GM12891 (cell line): ENCODE data around the gene KDM7A.

ENCODE experiments used
- PAX5 ChIP-seq: IDR thresholded peaks from 2 replicates; pipeline ENCODE4 v1.6.1; 2011; ENCODE audit warnings: low read length, moderate library complexity, mild to moderate bottlenecking; ENCODE audit not compliant: insufficient read depth, severe bottlenecking
- POLR2A ChIP-seq: IDR thresholded peaks from 2 replicates; pipeline ENCODE4 v1.6.1; 2011; ENCODE audit warnings: low read depth, low read length, control low read depth
- POLR2AphosphoS5 ChIP-seq: IDR thresholded peaks from 2 replicates; pipeline ENCODE4 v1.6.1; 2011; ENCODE audit warnings: low read depth, low read length, control low read depth
- SPI1 ChIP-seq: IDR thresholded peaks from 2 replicates; pipeline ENCODE4 v1.6.1; 2011; ENCODE audit warnings: low read depth, low read length, control low read depth
- TAF1 ChIP-seq: IDR thresholded peaks from 2 replicates; pipeline ENCODE4 v1.6.1; 2011; ENCODE audit warnings: low read depth, low read length, control low read depth

DNA sequence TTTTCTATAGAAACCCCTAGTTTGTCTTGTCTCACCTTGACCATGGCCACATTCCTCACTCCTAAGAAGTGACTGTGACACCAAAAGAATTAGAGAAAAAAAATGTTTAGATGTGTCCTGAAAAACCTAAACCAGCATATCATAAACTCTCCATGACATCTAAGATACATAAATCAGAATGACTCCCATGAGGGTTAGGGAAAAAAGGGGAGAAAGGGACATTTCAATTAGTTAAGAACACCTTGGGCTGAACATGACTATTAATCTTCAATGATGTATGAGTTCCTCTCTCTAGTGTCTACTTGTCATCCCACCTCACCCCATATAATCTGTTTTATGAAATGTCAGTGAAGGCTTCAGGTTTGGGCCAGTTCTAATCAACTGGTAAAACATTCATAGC, 31.1 kb downstream of the KDM7A start:
- no peak for TF ChIP-seq TAF1
- TF ChIP-seq POLR2A, result no peak
- no peak for TF ChIP-seq POLR2AphosphoS5
- TF ChIP-seq SPI1, result no peak
- no peak for TF ChIP-seq PAX5
